GM23248 (cell line): ENCODE data around the gene ZNF536. TPM values are rescaled to one million over a fixed set of nuclear protein-coding genes. Genes with fewer than 3 reads are reported as not detected.

Experiments used
- DNase-seq: peaks from one replicate; pipeline ENCODE4 v3.0.0-alpha.2; 2015
- H2AFZ ChIP-seq: fragments of 200-600 bp; sonication (generic); 2 replicates; pipeline ENCODE4 v1.6.1; 2016; ENCODE audit warnings: antibody characterized with exemption
- H3F3A ChIP-seq: fragments of 200-600 bp; sonication (generic); 2 replicates; pipeline ENCODE4 v1.6.1; 2016; ENCODE audit warnings: mild to moderate bottlenecking, antibody characterized with exemption, mixed run types; ENCODE audit not compliant: insufficient read depth
- H3K27ac ChIP-seq: fragments of 200-600 bp; sonication (generic); 2 replicates; pipeline ENCODE4 v1.5.1; 2016; ENCODE audit warnings: mild to moderate bottlenecking
- H3K27me3 ChIP-seq: fragments of 200-600 bp; sonication (generic); replicated peaks from 2 replicates; pipeline ENCODE4 v1.6.1; 2016; ENCODE audit warnings: mild to moderate bottlenecking; ENCODE audit not compliant: insufficient read depth
- H3K36me3 ChIP-seq: fragments of 200-600 bp; sonication (generic); 2 replicates; pipeline ENCODE4 v1.6.1; 2016; ENCODE audit warnings: low read depth, mild to moderate bottlenecking
- H3K4me1 ChIP-seq: fragments of 200-600 bp; sonication (generic); 2 replicates; pipeline ENCODE4 v1.6.1; 2016; ENCODE audit warnings: mild to moderate bottlenecking; ENCODE audit not compliant: insufficient read depth
- H3K4me2 ChIP-seq: fragments of 200-600 bp; sonication (generic); one replicate; pipeline ENCODE4 v1.6.1; 2016; ENCODE audit warnings: mild to moderate bottlenecking; ENCODE audit not compliant: unreplicated experiment
- H3K4me3 ChIP-seq: fragments of 200-600 bp; sonication (generic); 2 replicates; pipeline ENCODE4 v1.5.1; 2016; ENCODE audit warnings: mild to moderate bottlenecking
- H3K79me2 ChIP-seq: fragments of 200-600 bp; sonication (generic); 2 replicates; pipeline ENCODE4 v1.6.1; 2016; ENCODE audit warnings: mild to moderate bottlenecking; ENCODE audit not compliant: insufficient read depth
- H3K9ac ChIP-seq: fragments of 200-600 bp; sonication (generic); 2 replicates; pipeline ENCODE4 v1.6.1; 2016; ENCODE audit warnings: mild to moderate bottlenecking
- H3K9me2 ChIP-seq: fragments of 200-600 bp; sonication (generic); 2 replicates; pipeline ENCODE4 v1.6.1; 2016; ENCODE audit warnings: mixed run types, mild to moderate bottlenecking, moderate library complexity; ENCODE audit not compliant: insufficient read depth
- H3K9me3 ChIP-seq: fragments of 200-600 bp; sonication (generic); one replicate; pipeline ENCODE4 v1.6.1; 2017; ENCODE audit warnings: low read depth
- H4K20me1 ChIP-seq: fragments of 200-600 bp; sonication (generic); 2 replicates; pipeline ENCODE4 v1.6.0; 2016; ENCODE audit not compliant: insufficient read depth
- EZH2 ChIP-seq: fragments of 200-600 bp; sonication (generic); IDR thresholded peaks from 2 replicates; pipeline ENCODE4 v1.6.1; 2018; ENCODE audit warnings: antibody characterized with exemption, mild to moderate bottlenecking; ENCODE audit not compliant: insufficient read depth, poor library complexity, severe bottlenecking
- EZH2phosphoT487 ChIP-seq: fragments of 200-600 bp; sonication (generic); IDR thresholded peaks from 2 replicates; pipeline ENCODE4 v1.6.1; 2018; ENCODE audit warnings: antibody characterized with exemption, moderate library complexity, mild to moderate bottlenecking, low read depth; ENCODE audit not compliant: insufficient read depth
- WGBS, 2 experiments: methylation state at CpG; one replicate each; pipeline ENCODE4 v1.1.6; 2015 to 2017; ENCODE audit warnings: low lambda C conversion rate in 2 of 2, low coverage in 1 of 2; ENCODE audit errors: missing lambda C conversion rate in 2 of 2; 5-methylcytosine and 5-hydroxymethylcytosine counted together
- in situ Hi-C: fragments of 300-500 bp; cut with MboI; formaldehyde crosslinking; loops from 2 replicates; pipeline ENCODE4 v1.15.0; 2020
- polyA plus RNA-seq: library from polyadenylated mRNA; unstranded; fragments of >200 nt; fragmentation: Nextera tagmentation; extraction: Ambion mirVana; gene quantifications from 2 replicates; pipeline ENCODE4 v1.2.1, GENCODE V29; 2016
- total RNA-seq: library from RNA; depleted of rRNA; stranded (reverse); fragments of >200 nt; shearing (Covaris generic); gene quantifications from 2 replicates; pipeline ENCODE4 v1.2.3, GENCODE V29; 2014

The ZNF536 gene
- total and polyA plus RNA-seq, 2 experiments from 2014 or later = 0.35 to 0.43 TPM

DNA sequence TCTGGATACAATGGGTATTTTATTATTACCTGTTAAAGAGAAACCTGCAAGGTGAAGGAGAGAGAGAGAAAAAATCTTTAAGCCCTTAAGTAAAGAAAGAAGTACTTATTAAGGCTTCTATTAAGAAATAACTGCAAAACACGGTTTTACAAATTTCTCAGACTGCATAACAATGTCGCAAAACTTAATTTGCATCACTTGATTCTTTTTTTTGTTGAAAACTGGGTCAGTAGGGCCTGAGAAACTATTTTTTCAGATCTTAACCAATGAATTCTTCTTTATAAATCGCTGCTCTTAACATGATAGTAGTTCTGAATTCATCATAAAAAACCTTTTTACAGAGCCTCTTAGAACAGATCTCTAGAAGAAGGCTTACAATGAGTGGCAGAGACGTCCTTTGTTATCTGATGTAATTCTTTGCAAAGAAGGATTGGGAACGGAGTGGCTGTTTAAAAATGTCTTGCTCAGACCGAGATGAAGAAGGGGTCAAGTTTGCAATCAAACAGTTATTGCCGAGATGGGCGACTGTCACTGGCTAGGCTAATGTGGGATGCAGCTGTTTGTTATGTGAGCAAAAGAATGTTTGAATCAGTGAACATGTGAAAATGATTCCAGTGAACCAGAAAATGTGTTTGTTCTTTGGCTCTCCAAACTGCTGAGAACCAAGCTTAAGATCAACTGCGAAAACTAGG is 76.3 kb downstream of the ZNF536 start:
- peak; percentile 5 for DNase-seq
- H3K9ac ChIP-seq = no peak overlapping the region
- no peaks in the 10 kb centered on the region for H3K79me2 ChIP-seq
- peaks cover 21% of the 10 kb centered on the region for H3K4me1 ChIP-seq
- TF ChIP-seq EZH2phosphoT487 (no peak), EZH2 (no peak)
- H3K9me2 ChIP-seq = no peaks in the 10 kb centered on the region
- H3K9me3 ChIP-seq = no peaks in the 10 kb centered on the region
- in situ Hi-C loops = no loop called here
- no peaks in the 10 kb centered on the region for H3K36me3 ChIP-seq
- 0 out of 2 replicates have a peak, but pooled peaks cover 22% of the 10 kb centered on the region for H3K27me3 ChIP-seq
- H3F3A ChIP-seq = no peaks in the 10 kb centered on the region
- H4K20me1 ChIP-seq = no peaks in the 10 kb centered on the region
- H3K27ac ChIP-seq = no peak overlapping the region
- H2AFZ ChIP-seq = no peak overlapping the region
- H3K4me3 ChIP-seq = 0 out of 2 replicates have a peak overlapping the region, but pooled peaks have one; percentile 13
- whole genome bisulfite sequencing, 2 experiments = 28 to 29% methylated on average over 9 of the region's 9 CpGs
- no peak overlapping the region for H3K4me2 ChIP-seq

- no peaks in the 10 kb centered on the region for H3K36me3 ChIP-seq
- H4K20me1 ChIP-seq = no peaks in the 10 kb centered on the region
- H3K4me2 ChIP-seq = no peak overlapping the region
- no peak overlapping the region for H2AFZ ChIP-seq
- H3K27ac ChIP-seq = no peak overlapping the region
- no peak for TF ChIP-seq EZH2phosphoT487
- TF ChIP-seq EZH2 = no peak
- WGBS, 2 experiments = 19 to 24% methylated on average over 6 of the region's 6 CpGs
- no peak overlapping the region for H3K9ac ChIP-seq
- H3F3A ChIP-seq = no peaks in the 10 kb centered on the region
- H3K27me3 ChIP-seq = 0 out of 2 replicates have a peak, but pooled peaks cover 22% of the 10 kb centered on the region
- in situ Hi-C loops = no loop called here
- 0 out of 2 replicates have a peak overlapping the region, but pooled peaks have one; percentile 13 for H3K4me3 ChIP-seq
- no peaks in the 10 kb centered on the region for H3K79me2 ChIP-seq
- no peaks in the 10 kb centered on the region for H3K9me3 ChIP-seq
- peaks cover 21% of the 10 kb centered on the region for H3K4me1 ChIP-seq
- no peaks in the 10 kb centered on the region for H3K9me2 ChIP-seq
- DNase-seq = peak; percentile 46
Measured at GRCh38 chr19:30449078-30449590, 77.0 kb downstream of the ZNF536 start.

DNA sequence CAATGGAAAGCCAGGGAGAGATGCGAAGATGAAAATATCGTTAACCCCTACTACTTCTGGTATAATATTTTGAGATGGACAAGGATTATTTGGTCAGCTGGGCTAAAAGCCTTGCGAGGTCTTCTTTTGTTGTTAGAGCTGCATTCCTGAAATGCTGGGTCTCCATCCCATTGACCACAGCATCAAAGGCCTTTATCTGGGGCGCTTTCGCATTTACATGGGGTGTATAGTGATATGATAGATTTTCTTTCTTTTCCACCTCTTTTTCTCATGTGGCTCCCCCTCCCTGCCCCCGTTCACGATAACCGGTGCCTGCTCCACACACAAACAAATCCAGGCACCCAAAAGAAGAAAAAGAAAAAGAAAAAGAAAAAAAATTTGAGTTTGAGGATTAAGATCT is 77.5 kb downstream of the ZNF536 start:
- Histone ChIP-seq H2AFZ (no peak overlapping the region), H3K4me2 (peak overlapping the region; percentile 84), H4K20me1 (no peaks in the 10 kb centered on the region), H3K79me2 (no peaks in the 10 kb centered on the region), H3K4me3 (peak overlapping the region; percentile 67; the same call in 1 of the 2 replicates), H3K4me1 (peaks cover 21% of the 10 kb centered on the region), H3K9ac (no peak overlapping the region), H3K27me3 (0 out of 2 replicates have a peak, but pooled peaks cover 22% of the 10 kb centered on the region), H3F3A (no peaks in the 10 kb centered on the region), H3K36me3 (no peaks in the 10 kb centered on the region), H3K9me3 (no peaks in the 10 kb centered on the region), H3K9me2 (no peaks in the 10 kb centered on the region), H3K27ac (no peak overlapping the region)
- TF ChIP-seq EZH2phosphoT487 (no peak), EZH2 (no peak)
- WGBS, 2 experiments = 34 to 35% methylated on average over 8 of the region's 8 CpGs
- in situ Hi-C loops = no loop called here
- no peak for DNase-seq

DNA sequence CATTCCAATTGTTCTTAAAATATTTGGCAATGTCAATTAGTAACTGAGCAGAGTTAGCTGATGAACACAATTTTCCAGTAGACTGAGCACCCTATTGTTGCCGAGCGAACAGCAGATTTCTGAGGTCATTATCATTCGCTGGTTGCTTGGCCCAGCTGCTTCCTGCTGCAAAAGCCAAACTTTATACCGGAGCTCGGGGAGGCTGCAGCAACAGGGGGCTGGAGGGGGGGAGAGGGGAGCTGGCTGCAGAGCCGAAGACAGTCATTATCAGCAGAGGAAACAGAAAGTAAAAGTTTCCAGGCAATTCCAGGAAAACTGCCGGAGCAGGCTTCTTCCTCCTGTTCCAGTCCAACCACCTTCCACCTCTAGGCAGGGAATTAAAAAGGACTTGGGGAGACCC is 77.9 kb downstream of the ZNF536 start:
- 2 to 5% methylated on average over 7 of the region's 7 CpGs for WGBS, 2 experiments
- Histone ChIP-seq H3K27me3 (0 out of 2 replicates have a peak, but pooled peaks cover 22% of the 10 kb centered on the region), H3K9me2 (no peaks in the 10 kb centered on the region), H3K4me1 (peaks cover 21% of the 10 kb centered on the region), H3K27ac (no peak overlapping the region), H3F3A (no peaks in the 10 kb centered on the region), H3K79me2 (no peaks in the 10 kb centered on the region), H3K9ac (0 out of 2 replicates have a peak overlapping the region, but pooled peaks have one; percentile 9), H3K36me3 (no peaks in the 10 kb centered on the region), H2AFZ (peak overlapping the region; percentile 61), H4K20me1 (no peaks in the 10 kb centered on the region), H3K4me3 (peak overlapping the region; percentile 67), H3K4me2 (peak overlapping the region; percentile 84), H3K9me3 (no peaks in the 10 kb centered on the region)
- TF ChIP-seq EZH2phosphoT487 = no peak
- TF ChIP-seq EZH2 = no peak
- peak; percentile 62 for DNase-seq
- in situ Hi-C loops = no loop called here
